NCI-H526 treated with DMSO at 0.1 percent for 48 hours (cell line): ENCODE results near the gene PCDHA1.
"Not testable (repeated sequence)": the region's sequence is repeated elsewhere in the genome, so short reads cannot be mapped to it uniquely, and the experiment has no call there.

Source experiments
- DNase-seq: peaks from one replicate; lab custom pipeline; 2025; lab: John Stamatoyannopoulos, UW

Gene PCDHA1

DNA sequence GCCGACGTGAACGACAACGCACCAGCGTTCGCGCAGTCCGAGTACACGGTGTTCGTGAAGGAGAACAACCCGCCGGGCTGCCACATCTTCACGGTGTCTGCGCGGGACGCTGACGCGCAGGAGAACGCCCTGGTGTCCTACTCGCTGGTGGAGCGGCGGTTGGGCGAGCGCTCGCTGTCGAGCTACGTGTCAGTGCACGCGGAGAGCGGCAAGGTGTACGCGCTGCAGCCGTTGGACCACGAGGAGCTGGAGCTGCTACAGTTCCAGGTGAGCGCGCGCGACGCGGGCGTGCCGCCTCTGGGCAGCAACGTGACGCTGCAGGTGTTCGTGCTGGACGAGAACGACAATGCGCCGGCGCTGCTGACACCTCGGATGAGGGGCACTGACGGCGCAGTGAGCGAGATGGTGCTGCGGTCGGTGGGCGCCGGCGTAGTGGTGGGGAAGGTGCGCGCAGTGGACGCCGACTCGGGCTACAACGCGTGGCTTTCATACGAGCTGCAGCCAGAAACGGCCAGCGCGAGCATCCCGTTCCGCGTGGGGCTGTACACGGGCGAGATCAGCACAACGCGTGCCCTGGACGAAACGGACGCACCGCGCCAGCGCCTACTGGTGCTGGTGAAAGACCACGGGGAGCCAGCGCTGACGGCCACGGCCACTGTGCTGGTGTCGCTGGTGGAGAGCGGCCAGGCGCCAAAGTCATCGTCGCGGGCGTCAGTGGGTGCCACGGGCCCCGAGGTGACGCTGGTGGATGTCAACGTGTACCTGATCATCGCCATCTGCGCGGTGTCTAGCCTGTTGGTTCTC, 64.1 kb downstream of the PCDHA1 start:
- DNase-seq = not testable (repeated sequence)

DNA sequence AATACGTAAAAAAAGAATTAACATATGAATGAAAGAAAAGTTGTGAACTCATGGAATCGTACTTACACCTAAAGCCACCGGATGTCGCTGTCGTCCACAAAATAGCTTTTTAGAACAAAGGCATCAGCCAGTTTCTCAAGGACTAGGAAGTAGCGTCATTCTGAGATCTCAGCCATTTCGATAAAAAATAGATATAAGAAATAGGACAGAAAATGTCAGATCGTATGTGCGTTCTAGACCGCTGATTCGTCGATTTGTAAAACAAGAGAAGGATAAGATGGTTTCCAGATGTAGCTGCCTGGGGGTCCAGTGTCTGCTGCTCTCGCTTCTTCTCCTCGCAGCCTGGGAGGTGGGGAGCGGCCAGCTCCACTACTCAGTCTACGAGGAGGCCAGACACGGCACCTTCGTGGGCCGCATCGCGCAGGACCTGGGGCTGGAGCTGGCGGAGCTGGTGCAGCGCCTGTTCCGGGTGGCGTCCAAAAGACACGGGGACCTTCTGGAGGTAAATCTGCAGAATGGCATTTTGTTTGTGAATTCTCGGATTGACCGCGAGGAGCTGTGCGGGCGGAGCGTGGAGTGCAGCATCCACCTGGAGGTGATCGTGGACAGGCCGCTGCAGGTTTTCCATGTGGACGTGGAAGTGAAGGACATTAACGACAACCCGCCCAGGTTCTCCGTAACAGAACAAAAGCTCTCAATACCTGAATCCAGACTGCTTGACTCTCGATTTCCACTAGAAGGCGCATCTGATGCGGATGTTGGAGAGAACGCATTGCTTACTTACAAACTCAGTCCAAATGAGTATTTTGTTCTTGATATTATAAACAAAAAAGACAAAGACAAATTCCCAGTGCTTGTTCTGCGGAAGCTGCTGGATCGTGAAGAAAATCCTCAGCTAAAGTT, 70.1 kb downstream of the PCDHA1 start, which contains the start of gene PCDHA10:
Gene PCDHA10, plus strand, starts transcription at position 126 of the 903 bp plus-strand sequence. Its CDS starts 152 bp downstream, at position 278.
- peak; percentile 16 for DNase-seq

DNA sequence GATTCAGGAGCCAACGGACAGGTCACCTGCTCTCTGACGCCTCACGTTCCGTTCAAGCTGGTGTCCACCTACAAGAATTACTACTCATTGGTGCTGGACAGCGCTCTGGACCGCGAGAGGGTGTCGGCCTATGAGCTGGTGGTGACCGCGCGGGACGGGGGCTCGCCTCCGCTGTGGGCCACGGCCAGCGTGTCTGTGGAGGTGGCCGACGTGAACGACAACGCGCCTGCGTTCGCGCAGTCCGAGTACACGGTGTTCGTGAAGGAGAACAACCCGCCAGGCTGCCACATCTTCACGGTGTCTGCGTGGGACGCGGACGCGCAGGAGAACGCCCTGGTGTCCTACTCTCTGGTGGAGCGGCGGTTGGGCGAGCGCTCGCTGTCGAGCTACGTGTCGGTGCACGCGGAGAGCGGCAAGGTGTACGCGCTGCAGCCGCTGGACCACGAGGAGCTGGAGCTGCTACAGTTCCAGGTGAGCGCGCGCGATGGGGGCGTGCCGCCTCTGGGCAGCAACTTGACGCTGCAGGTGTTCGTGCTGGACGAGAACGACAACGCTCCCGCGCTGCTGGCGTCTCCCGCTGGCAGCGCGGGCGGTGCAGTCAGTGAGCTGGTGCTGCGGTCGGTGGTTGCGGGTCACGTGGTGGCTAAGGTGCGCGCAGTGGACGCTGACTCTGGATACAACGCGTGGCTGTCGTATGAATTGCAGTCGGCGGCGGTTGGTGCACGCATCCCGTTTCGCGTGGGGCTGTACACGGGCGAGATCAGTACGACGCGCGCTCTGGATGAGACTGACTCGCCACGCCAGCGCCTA, 71.4 kb downstream of the PCDHA1 start:
- DNase-seq = no peak

DNA sequence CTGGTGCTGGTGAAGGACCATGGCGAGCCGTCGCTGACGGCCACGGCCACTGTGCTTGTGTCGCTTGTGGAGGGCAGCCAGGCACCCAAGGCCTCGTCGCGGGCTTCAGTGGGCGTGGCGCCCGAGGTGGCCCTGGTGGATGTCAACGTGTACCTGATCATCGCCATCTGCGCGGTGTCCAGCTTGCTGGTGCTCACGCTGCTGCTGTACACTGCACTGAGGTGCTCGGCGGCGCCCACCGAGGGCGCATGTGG, 72.0 kb downstream of the PCDHA1 start:
- DNase-seq = no peak

DNA sequence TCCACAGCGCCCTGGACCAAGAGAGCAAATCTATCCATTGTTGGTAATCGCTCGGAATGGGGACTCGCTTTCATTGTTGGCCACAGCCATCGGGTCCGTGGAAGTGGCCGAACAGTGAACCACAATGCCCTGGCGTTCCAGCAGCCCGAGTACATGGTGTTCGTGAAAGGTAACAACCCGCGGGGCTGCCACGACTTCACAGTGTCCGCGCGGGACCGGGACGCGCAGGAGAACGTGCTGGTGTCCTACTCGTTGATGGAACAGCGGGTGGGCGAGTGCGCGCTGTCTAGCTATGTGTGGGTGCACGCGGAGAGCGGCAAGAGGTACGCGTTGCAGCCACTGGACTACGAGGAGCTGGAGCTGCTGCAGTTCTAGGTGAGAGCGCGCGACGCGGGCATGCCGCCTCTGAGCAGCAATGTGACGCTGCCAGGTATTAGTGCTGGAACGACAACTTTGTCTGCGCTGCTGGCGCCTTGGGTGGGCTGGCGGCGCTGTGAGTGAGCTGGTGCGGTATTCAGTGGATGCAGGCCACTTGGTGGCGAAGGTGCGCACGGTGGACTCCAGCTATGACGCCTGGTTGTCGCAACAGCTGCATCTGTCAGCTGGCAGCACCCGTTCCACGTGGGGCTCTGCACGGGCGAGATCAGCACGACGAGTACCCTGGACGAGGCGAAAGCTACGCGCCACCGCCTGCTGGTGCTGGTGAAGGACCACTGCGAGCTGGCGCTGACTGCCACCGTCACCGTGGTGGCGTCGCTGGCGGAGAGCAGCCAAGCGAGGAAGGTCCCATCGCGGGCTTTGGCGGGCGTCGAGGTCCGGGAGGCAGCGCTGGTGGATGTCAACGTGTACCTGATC, 76.7 kb downstream of the PCDHA1 start:
- DNase-seq = no peak

DNA sequence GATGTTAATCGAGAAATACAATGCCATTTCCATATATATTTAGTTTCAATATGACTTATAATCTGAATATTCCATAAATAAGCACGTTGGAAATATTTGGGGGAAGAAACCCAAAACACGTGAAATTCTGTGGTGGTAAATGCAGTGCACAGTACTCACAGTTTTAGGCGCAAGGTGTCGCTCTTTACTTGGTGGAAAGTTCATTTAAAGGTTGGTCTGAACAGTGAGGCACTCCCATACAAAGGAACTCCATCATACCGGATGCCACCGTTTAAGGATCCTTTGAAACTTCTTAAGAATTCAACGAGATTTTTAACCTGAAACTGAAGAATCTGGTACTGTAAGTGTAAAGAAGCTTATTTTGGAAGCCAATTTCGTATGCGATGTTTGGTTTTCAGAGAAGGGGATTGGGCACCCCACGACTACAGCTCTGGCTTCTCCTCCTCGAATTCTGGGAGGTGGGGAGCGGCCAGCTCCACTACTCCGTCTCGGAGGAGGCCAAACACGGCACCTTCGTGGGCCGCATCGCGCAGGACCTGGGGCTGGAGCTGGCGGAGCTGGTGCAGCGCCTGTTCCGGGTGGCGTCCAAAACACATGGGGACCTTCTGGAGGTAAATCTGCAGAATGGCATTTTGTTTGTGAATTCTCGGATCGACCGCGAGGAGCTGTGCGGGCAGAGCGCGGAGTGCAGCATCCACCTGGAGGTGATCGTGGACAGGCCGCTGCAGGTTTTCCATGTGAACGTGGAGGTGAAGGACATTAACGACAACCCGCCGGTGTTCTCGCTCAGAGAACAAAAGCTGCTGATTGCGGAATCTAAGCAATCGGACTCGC, 83.0 kb downstream of the PCDHA1 start, which contains the start of gene PCDHA11:
Gene PCDHA11, plus strand, starts transcription at position 237 of the 834 bp plus-strand sequence. Its CDS starts 147 bp downstream, at position 384.
- no peak for DNase-seq

DNA sequence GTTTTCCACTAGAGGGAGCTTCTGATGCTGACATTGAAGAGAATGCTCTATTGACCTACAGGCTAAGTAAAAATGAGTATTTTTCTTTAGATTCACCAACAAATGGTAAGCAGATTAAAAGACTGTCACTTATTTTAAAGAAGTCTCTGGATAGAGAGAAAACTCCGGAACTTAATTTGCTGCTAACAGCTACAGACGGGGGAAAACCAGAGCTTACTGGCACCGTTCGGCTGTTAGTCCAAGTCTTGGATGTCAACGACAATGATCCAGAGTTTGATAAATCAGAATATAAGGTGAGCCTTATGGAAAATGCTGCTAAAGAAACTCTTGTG, 83.6 kb downstream of the PCDHA1 start:
- no peak for DNase-seq

DNA sequence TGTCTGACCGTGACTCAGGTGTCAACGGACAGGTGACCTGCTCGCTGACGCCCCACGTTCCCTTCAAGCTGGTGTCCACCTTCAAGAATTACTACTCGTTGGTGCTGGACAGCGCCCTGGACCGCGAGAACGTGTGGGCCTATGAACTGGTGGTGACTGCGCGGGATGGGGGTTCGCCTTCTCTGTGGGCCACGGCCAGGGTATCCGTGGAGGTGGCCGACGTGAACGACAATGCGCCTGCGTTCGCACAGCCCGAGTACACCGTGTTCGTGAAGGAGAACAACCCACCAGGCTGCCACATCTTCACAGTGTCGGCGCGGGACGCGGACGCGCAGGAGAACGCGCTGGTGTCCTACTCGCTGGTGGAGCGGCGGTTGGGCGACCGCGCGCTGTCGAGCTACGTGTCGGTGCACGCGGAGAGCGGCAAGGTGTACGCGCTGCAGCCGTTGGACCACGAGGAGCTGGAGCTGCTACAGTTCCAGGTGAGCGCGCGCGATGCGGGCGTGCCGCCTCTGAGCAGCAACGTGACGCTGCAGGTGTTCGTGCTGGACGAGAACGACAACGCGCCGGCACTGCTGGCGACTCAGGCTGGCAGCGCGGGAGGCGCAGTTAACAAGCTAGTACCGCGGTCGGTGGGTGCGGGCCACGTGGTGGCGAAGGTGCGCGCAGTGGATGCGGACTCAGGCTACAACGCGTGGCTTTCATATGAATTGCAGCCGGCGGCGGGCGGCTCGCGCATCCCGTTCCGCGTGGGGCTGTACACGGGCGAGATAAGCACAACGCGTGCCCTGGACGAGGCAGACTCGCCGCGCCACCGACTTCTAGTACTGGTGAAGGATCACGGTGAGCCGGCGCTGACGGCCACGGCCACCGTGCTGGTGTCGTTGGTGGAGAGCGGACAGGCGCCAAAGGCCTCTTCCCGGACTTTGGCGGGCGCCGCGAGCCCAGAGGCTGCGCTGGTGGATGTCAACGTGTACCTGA, 84.6 kb downstream of the PCDHA1 start:
- no peak for DNase-seq

DNA sequence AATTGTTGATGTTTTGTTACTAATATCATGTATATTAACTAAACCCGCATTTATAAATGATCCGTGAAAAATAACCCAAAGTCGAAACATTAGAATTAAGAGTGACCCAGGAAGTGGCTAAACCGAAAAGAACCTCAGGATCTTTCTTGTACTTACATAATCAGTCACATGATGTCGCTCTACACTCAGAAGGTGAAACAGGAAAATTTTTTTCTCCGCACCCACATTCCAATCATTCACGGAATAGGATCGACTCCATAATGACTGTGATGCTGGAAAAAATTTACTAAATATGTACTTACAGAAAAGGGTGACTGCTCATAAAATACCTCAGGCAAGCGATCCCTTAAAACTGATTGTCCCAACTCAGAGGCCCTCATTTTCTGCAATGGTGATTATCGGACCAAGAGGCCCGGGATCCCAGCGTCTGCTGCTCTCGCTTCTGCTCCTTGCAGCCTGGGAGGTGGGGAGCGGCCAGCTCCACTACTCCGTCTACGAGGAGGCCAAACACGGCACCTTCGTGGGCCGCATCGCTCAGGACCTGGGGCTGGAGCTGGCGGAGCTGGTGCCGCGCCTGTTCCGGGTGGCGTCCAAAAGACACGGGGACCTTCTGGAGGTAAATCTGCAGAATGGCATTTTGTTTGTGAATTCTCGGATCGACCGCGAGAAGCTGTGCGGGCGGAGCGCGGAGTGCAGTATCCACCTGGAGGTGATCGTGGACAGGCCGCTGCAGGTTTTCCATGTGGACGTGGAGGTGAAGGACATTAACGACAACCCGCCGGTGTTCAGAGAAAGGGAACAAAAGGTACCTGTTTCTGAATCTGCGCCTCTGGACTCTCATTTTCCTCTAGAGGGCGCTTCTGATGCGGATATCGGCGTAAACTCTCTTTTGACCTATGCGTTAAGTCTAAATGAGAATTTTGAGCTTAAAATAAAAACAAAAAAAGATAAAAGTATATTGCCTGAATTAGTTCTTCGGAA, 89.4 kb downstream of the PCDHA1 start, which contains the start of gene PCDHA12:
Gene PCDHA12, plus strand, starts transcription at position 224 of the 981 bp plus-strand sequence. Its CDS starts 165 bp downstream, at position 389.
- DNase-seq = no peak

DNA sequence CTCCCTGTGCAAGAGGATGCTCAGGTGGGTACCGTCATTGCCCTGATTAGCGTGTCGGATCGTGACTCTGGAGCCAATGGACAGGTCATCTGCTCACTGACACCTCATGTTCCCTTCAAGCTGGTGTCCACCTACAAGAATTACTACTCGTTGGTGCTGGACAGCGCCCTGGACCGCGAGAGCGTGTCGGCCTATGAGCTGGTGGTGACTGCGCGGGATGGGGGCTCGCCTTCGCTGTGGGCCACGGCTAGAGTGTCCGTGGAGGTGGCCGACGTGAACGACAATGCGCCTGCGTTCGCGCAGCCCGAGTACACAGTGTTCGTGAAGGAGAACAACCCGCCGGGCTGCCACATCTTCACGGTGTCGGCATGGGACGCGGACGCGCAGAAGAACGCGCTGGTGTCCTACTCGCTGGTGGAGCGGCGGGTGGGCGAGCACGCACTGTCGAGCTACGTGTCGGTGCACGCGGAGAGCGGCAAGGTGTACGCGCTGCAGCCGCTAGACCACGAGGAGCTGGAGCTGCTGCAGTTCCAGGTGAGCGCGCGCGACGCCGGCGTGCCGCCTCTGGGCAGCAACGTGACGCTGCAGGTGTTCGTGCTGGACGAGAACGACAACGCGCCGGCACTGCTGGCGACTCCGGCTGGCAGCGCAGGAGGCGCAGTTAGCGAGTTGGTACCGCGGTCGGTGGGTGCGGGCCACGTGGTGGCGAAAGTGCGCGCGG, 90.8 kb downstream of the PCDHA1 start:
- DNase-seq = not testable (repeated sequence)

DNA sequence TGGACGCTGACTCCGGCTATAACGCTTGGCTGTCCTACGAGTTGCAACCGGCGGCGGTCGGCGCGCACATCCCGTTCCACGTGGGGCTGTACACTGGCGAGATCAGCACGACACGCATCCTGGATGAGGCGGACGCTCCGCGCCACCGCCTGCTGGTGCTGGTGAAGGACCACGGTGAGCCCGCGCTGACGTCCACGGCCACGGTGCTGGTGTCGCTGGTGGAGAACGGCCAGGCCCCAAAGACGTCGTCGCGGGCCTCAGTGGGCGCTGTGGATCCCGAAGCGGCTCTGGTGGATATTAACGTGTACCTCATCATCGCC, 91.3 kb downstream of the PCDHA1 start:
- no peak for DNase-seq

DNA sequence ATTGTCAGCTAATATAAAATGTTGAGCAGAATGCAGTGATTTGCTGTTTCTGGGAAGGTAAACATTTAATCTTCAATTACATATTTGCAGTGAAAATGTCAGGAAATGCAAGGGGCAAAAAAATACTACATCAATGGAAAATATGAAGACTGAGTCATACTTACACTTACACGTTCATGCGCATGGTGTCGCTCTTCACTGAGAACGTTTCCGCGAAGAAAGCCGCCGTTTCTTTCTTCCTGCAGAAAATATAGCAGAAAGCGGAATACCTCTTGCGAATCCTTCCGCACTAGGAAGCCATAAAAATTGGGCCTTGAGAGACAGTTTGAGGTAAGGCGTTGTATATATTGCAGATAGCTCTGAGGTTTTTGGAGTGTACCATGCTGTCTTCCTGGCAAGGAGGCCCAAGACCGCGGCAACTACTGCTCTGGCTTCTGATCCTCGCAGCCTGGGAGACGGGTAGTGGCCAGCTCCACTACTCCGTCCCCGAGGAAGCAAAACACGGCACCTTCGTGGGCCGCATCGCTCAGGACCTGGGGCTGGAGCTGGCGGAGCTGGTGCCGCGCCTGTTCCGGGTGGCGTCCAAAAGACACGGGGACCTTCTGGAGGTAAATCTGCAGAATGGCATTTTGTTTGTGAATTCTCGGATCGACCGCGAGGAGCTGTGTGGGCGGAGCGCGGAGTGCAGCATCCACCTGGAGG, 96.1 kb downstream of the PCDHA1 start, which contains the start of gene PCDHA13:
Gene PCDHA13, plus strand, starts transcription at position 236 of the 702 bp plus-strand sequence. Its CDS starts 145 bp downstream, at position 381.
- no peak for DNase-seq

DNA sequence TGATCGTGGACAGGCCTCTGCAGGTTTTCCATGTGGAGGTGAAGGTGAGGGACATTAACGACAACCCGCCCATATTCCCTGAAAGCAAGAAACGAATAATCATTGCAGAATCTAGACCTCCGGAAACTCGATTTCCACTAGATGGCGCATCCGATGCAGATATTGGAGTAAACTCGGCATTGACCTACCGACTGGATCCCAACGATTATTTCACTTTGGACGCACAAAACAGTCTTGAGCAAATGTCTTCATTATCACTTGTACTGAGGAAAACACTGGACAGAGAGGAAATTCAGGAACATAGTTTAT, 96.6 kb downstream of the PCDHA1 start:
- peak; percentile 9 for DNase-seq

DNA sequence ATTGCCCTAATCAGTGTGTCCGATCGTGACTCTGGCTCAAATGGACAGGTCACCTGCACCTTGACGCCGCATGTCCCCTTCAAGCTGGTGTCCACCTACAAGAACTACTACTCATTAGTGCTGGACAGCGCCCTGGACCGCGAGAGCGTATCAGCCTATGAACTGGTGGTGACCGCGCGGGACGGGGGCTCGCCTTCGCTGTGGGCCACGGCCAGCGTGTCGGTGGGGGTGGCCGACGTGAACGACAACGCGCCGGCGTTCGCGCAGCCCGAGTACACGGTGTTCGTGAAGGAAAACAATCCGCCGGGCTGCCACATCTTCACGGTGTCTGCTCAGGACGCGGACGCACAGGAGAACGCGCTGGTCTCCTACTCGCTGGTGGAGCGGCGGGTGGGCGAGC, 97.4 kb downstream of the PCDHA1 start:
- no peak for DNase-seq

DNA sequence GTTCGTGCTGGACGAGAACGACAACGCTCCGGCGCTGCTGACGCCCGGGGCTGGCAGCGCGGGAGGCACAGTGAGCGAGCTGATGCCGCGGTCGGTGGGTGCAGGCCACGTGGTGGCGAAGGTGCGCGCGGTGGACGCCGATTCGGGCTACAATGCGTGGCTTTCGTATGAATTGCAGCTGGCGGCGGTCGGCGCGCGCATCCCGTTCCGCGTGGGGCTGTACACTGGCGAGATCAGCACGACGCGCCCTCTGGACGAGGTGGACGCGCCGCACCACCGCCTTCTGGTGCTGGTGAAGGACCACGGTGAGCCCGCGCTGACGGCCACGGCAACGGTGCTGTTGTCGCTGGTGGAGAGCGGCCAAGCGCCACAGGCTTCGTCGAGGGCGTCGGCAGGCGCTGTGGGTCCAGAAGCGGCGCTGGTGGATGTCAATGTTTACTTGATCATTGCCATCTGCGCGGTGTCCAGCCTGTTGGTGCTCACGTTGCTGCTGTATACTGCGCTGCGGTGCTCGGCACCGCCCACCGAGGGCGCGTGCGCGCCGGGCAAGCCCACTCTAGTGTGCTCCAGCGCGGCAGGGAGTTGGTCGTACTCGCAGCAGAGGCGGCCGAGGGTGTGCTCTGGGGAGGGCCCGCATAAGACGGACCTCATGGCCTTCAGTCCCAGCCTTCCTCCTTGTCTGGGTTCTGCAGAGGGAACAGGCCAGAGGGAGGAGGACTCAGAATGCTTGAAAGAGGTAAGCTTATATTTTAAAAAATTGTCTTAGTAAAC, 98.2 kb downstream of the PCDHA1 start:
- DNase-seq = no peak

DNA sequence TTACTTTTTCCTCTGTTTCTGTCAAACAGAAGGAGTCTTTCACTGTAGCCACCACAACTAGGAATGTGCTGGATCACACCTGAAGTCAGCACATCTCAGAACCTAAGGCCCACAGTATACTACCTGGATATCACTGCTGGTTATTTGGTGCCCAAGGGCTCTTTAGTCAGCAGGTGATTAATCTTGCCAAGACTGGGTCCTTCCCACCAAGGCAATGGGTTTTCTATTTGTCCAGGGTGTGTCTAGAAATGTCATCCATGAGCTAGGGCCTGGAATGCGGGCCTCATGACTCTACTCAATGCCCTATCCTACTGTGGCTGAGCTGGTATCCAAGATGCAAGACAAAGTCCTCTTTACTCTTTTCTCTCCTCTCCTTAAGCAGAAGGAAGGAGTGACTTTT, 130.4 kb downstream of the PCDHA1 start:
- DNase-seq = no peak
